Measurements from ENCODE around the gene XRCC4.
"Not testable (repeated sequence)": the region's sequence is repeated elsewhere in the genome, so short reads cannot be mapped to it uniquely, and the experiment has no call there.

XRCC4 gene

GRCh38 chr5:83076742-83077661 lies at the start of gene XRCC4, which contains the start of gene TMEM167A:
Gene XRCC4, plus strand, starts transcription at chr5:83077547. Its CDS starts 27,373 bp downstream, at chr5:83104920.
Gene TMEM167A, minus strand, starts transcription at chr5:83077394. Its CDS starts 71 bp downstream, at chr5:83077323.
- peak; percentile 98 for DNase-seq

- DNase-seq, result no peak
Observed at GRCh38 chr5:83029912-83030311, 47.4 kb upstream of the XRCC4 start.

DNA sequence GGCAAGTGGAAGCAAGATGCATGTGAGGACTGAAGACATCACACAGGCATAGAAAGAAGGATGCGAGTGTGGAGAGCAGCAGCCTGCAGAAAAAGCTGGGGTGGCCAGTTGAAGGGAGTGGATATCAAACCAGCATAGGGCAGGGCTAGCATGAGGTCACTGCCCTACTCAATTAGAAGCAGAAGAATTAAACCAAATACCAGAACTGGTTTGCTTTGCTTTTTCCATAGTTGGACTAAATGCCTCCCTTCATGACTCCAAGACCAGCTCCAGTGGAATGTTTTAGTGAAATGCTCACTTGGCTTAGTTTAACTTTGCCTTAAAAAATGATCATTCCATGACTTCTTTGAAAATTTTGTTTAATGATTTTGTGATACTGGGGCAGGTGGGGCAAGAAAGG lies 46.0 kb upstream of the XRCC4 start:
- no peak for DNase-seq

- DNase-seq, result no peak
Observed at GRCh38 chr5:83034036-83034435, 43.3 kb upstream of the XRCC4 start.

GRCh38 chr5:83034528-83035207 lies 42.7 kb upstream of the XRCC4 start:
- DNase-seq, result no peak

GRCh38 chr5:83035373-83036100 lies 41.8 kb upstream of the XRCC4 start:
- DNase-seq, result no peak

- peak; percentile 2 for DNase-seq
Observed at GRCh38 chr5:83036991-83037575, 40.3 kb upstream of the XRCC4 start.

DNA sequence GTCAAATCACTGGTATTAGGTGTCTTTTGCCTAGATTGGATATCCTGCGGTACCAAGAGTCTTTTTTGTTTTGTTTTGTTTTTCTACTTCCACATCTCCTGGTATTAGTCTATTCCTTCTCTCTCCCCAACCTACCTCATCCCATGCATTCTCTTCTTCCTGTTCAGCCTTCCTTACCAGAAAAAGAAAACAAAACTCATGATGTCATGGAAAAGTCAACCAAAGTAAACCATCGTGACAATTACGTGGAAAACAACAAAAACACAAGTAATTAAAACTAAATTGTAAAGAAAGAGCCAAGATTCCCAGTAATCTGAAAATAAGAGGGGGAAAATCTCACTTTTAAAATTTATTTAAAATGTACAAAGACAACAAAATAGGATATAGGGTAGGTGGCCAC lies 38.4 kb upstream of the XRCC4 start:
- no peak for DNase-seq

GRCh38 chr5:83042507-83042906 lies 34.8 kb upstream of the XRCC4 start:
- DNase-seq, result no peak

GRCh38 chr5:83044926-83045325 lies 32.4 kb upstream of the XRCC4 start:
- DNase-seq, result no peak

GRCh38 chr5:83048277-83048676 lies 29.1 kb upstream of the XRCC4 start:
- DNase-seq, result no peak

DNA sequence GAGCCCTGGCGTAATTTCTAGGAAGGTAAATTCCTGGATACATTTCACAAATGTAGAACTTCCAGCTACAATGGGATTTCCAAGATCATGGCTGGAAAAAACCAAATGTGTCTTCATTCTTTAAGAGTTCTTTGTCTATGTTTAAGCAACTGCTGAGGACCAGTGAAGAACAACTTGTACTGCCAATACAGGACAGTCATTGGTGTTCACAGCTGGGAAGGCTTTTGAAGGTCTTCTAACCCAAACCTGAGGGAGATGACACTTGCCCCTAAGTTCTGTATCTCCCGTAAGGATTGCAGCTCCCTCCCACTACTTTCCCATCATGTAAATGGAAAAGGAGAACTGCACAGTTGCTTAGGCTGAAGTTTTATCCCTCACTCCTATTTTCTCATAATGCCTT lies 28.5 kb upstream of the XRCC4 start:
- DNase-seq, result no peak

GRCh38 chr5:83049370-83049885 lies 27.9 kb upstream of the XRCC4 start:
- DNase-seq, result no peak

DNA sequence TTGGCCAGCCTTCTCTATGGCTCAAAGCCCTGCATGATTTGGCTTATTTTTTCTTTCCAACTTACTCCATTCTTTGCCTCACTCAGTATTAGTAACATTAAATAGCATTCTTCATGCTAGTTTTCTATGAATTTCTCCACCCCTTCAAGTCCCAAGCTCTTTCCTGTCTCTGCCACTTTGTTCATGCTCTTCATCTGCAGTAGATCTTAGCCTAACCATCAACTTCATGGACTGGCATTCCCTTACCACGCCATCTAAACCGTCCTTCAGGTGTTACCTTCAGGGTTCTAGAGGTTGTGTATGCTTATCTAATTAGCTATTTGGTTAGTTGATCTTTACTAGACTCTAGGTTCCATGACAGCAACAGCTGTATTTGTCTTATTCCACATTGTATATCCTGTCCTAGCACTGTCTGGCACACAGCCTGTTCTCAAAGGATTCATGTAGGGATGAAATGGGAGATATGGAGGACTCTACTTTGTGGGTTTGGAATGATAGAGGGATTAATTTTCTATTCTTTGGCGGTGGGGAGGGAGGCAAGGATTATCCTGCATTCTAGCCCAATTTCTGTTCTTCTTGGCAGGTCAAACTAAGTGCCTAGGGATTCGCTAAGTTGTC lies 26.5 kb upstream of the XRCC4 start:
- DNase-seq, result no peak

- DNase-seq, result no peak
Observed at GRCh38 chr5:83055166-83055565, 22.2 kb upstream of the XRCC4 start.

- DNase-seq, result no peak
Observed at GRCh38 chr5:83058726-83059125, 18.6 kb upstream of the XRCC4 start.

- DNase-seq, result no peak
Observed at GRCh38 chr5:83059341-83059740, 18.0 kb upstream of the XRCC4 start.

DNA sequence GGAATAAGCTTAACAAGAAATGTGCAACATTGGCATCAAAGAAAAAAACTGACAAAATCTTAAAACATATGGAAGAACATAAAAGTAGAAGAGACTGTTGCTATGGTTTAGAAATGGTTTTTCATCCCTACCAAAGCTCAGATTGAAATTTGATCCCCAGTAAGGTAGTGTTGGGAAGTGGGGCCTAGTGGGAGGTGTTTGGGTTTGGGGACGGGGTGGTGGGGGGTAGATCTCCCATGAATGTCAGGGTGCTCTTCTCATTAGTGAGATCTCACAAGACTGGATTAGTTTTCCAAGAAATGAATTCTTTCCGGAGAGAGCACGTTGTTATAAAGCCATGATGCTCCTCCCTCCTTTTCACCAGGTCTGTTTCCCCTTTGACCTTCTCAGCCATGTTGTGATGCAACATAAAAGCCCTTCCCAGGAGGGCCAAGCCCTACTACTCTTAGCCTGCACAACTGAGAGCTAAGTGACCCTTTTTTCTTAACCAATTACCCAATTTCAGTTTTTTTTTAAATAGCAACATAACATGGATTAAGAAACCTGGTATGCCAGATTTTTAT lies 10.7 kb upstream of the XRCC4 start:
- no peak for DNase-seq

- DNase-seq, result not testable (repeated sequence)
Observed at GRCh38 chr5:83067377-83067776, 10.0 kb upstream of the XRCC4 start.

- DNase-seq, result no peak
Observed at GRCh38 chr5:83069096-83069799, 8.1 kb upstream of the XRCC4 start.

Data from NCI-H82 (cell line).